IMR-90 (cell line): ENCODE measurements around the gene KCNK6. TPM values are rescaled to one million over a fixed set of nuclear protein-coding genes. Genes with fewer than 3 reads are reported as not detected.

Source experiments
- ATAC-seq: fragments of 200-7000 bp; cut with Tn5 transposase; 2 replicates; pipeline ENCODE4 v1.9.1; 2020; ENCODE audit warnings: low read depth, mild to moderate bottlenecking, moderate library complexity
- BruUV-seq: library from RNA; stranded (reverse); fragments of 400-500 nt; replicated peaks from 2 replicates; lab custom pipeline; 2021; lab: Mats Ljungman, UMichigan
- CTCF ChIA-PET: fragments of 300-600 bp; formaldehyde crosslinking; extraction: SDS; loops from one replicate; lab custom pipeline; 2021; ENCODE audit warnings: antibody characterized with exemption; lab: Yijun Ruan, JAX
- POLR2A ChIA-PET: fragments of 300-600 bp; sonication (Branson Sonifier 250); formaldehyde crosslinking; loops from one replicate; lab custom pipeline; 2022; ENCODE audit warnings: antibody characterized with exemption; ENCODE audit not compliant: unreplicated experiment; lab: Charles Lee
- DNase-seq: peaks from one replicate; pipeline ENCODE4 v3.0.0; 2013
- H2AFZ ChIP-seq: replicated peaks from 2 replicates; pipeline ENCODE3; 2013; ENCODE audit warnings: low read length, mild to moderate bottlenecking; ENCODE audit not compliant: poor library complexity
- H2AK5ac ChIP-seq: 2 replicates; pipeline ENCODE4 v1.6.1; 2013; ENCODE audit warnings: low read depth, low read length, inconsistent platforms
- H2AK9ac ChIP-seq: replicated peaks from 2 replicates; pipeline ENCODE3; 2013; ENCODE audit warnings: mild to moderate bottlenecking, low read depth, low read length, moderate library complexity; ENCODE audit not compliant: poor library complexity
- H2BK120ac ChIP-seq: 2 replicates; pipeline ENCODE4 v1.6.1; 2013; ENCODE audit warnings: low read depth, low read length, inconsistent platforms
- H2BK15ac ChIP-seq: 3 replicates; pipeline ENCODE4 v1.6.1; 2013; ENCODE audit warnings: low read depth, low read length, inconsistent platforms
- H2BK20ac ChIP-seq: 2 replicates; pipeline ENCODE4 v1.6.1; 2013; ENCODE audit warnings: low read depth, mild to moderate bottlenecking, inconsistent platforms, low read length, moderate library complexity
- H2BK5ac ChIP-seq: 2 replicates; pipeline ENCODE4 v1.6.1; 2013; ENCODE audit warnings: mild to moderate bottlenecking, low read depth, low read length, inconsistent platforms; ENCODE audit not compliant: poor library complexity, severe bottlenecking
- H3K14ac ChIP-seq: replicated peaks from 2 replicates; pipeline ENCODE4 v1.6.1; 2013; ENCODE audit warnings: low read depth, low read length, inconsistent platforms
- H3K18ac ChIP-seq: 2 replicates; pipeline ENCODE4 v1.6.1; 2013; ENCODE audit warnings: low read depth, low read length, control low read depth
- H3K23ac ChIP-seq: 2 replicates; pipeline ENCODE4 v1.6.1; 2013; ENCODE audit warnings: low read depth, low read length, inconsistent platforms
- H3K27ac ChIP-seq: 2 replicates; pipeline ENCODE4 v1.5.1; 2013; ENCODE audit warnings: mild to moderate bottlenecking, control low read depth, low read length; ENCODE audit not compliant: insufficient read depth
- H3K27me3 ChIP-seq: 2 replicates; pipeline ENCODE4 v1.6.1; 2013; ENCODE audit warnings: low read length; ENCODE audit not compliant: control insufficient read depth, insufficient read depth
- H3K36me3 ChIP-seq: 2 replicates; pipeline ENCODE4 v1.6.1; 2013; ENCODE audit warnings: low read length, mixed read lengths; ENCODE audit not compliant: control insufficient read depth, insufficient read depth
- H3K4ac ChIP-seq: 2 replicates; pipeline ENCODE4 v1.6.1; 2013; ENCODE audit warnings: low read depth, low read length, inconsistent platforms
- H3K4me1 ChIP-seq: 2 replicates; pipeline ENCODE4 v1.6.1; 2013; ENCODE audit warnings: low read length, mixed read lengths; ENCODE audit not compliant: control insufficient read depth, insufficient read depth
- H3K4me2 ChIP-seq: 2 replicates; pipeline ENCODE4 v1.6.1; 2013; ENCODE audit warnings: low read depth, mild to moderate bottlenecking, control low read depth, low read length, moderate library complexity
- H3K4me3 ChIP-seq: 2 replicates; pipeline ENCODE4 v1.5.1; 2013; ENCODE audit warnings: low read depth, mild to moderate bottlenecking, control low read depth, low read length, moderate library complexity; ENCODE audit not compliant: insufficient read depth
- H3K56ac ChIP-seq: 2 replicates; pipeline ENCODE4 v1.6.1; 2013; ENCODE audit warnings: low read length, inconsistent platforms; ENCODE audit not compliant: insufficient read depth; ENCODE audit errors: extremely low read depth
- H3K79me1 ChIP-seq, 2 experiments: 2 replicates each; pipeline ENCODE4 v1.6.1; 2013; ENCODE audit warnings: low read length in 2 of 2, inconsistent platforms in 1 of 2, low read depth in 1 of 2
- H3K9ac ChIP-seq: 2 replicates; pipeline ENCODE4 v1.6.1; 2013; ENCODE audit warnings: low read depth, low read length, control low read depth
- H3K9me1 ChIP-seq: 2 replicates; pipeline ENCODE4 v1.6.1; 2013; ENCODE audit warnings: low read length, inconsistent platforms; ENCODE audit not compliant: insufficient read depth
- H3K9me3 ChIP-seq: 2 replicates; pipeline ENCODE4 v1.6.1; 2013; ENCODE audit warnings: low read length; ENCODE audit not compliant: control insufficient read depth, insufficient read depth
- H4K20me1 ChIP-seq: 2 replicates; pipeline ENCODE4 v1.6.1; 2013; ENCODE audit warnings: low read length, inconsistent platforms; ENCODE audit not compliant: insufficient read depth
- H4K5ac ChIP-seq: 2 replicates; pipeline ENCODE4 v1.6.1; 2013; ENCODE audit warnings: mild to moderate bottlenecking, low read depth, low read length, control low read depth
- H4K8ac ChIP-seq, 2 experiments: 2 replicates each; pipeline ENCODE4 v1.6.1; 2013; ENCODE audit warnings: low read depth in 2 of 2, low read length in 2 of 2, control low read depth in 1 of 2, inconsistent platforms in 1 of 2
- H4K91ac ChIP-seq: 2 replicates; pipeline ENCODE4 v1.6.1; 2013; ENCODE audit warnings: low read depth, low read length, inconsistent platforms; ENCODE audit not compliant: insufficient read depth
- BHLHE40 ChIP-seq: fragments of 150-350 bp; IDR thresholded peaks from 2 replicates; pipeline ENCODE4 v1.6.1; 2016; ENCODE audit warnings: mild to moderate bottlenecking, low read depth, low read length
- CHD1 ChIP-seq: IDR thresholded peaks from 2 replicates; pipeline ENCODE4 v1.6.1; 2012; ENCODE audit warnings: low read depth, low read length, improper control_type of control experiment
- FOS ChIP-seq: fragments of 150-350 bp; IDR thresholded peaks from 2 replicates; pipeline ENCODE4 v1.6.1; 2016; ENCODE audit warnings: low read depth, low read length
- MAFK ChIP-seq: IDR thresholded peaks from 2 replicates; pipeline ENCODE4 v1.6.1; 2012; ENCODE audit warnings: low read depth, low read length, improper control_type of control experiment
- MAZ ChIP-seq: IDR thresholded peaks from 2 replicates; pipeline ENCODE4 v1.6.1; 2012; ENCODE audit warnings: low read depth, mild to moderate bottlenecking, low read length, improper control_type of control experiment, moderate library complexity, borderline replicate concordance
- MXI1 ChIP-seq: IDR thresholded peaks from 2 replicates; pipeline ENCODE4 v1.6.1; 2012; ENCODE audit warnings: low read depth, mild to moderate bottlenecking, low read length, moderate library complexity, borderline replicate concordance
- NFE2L2 ChIP-seq: fragments of 150-350 bp; IDR thresholded peaks from 2 replicates; pipeline ENCODE4 v1.6.1; 2016; ENCODE audit warnings: low read depth, mild to moderate bottlenecking, low read length
- POLR2A ChIP-seq: IDR thresholded peaks from 2 replicates; pipeline ENCODE4 v1.6.1; 2012; ENCODE audit warnings: mild to moderate bottlenecking, low read depth, low read length
- RAD21 ChIP-seq: IDR thresholded peaks from 2 replicates; pipeline ENCODE4 v1.6.1; 2012; ENCODE audit warnings: low read length, improper control_type of control experiment
- RCOR1 ChIP-seq: IDR thresholded peaks from 2 replicates; pipeline ENCODE4 v1.6.1; 2012; ENCODE audit warnings: mild to moderate bottlenecking, low read length, improper control_type of control experiment; ENCODE audit not compliant: insufficient replicate concordance
- SMC3 ChIP-seq: fragments of 150-350 bp; IDR thresholded peaks from 2 replicates; pipeline ENCODE4 v1.6.1; 2016; ENCODE audit warnings: low read depth, mild to moderate bottlenecking, antibody characterized with exemption, low read length, moderate library complexity
- WGBS, 2 experiments: methylation state at CpG; one replicate each; pipeline versions ENCODE4 v1.1.5 to v1.1.7; 2013; ENCODE audit warnings: missing lambda C conversion rate in 2 of 2; ENCODE audit not compliant: insufficient read length in 1 of 2; ENCODE audit errors: extremely low coverage in 2 of 2; 5-methylcytosine and 5-hydroxymethylcytosine counted together
- dilution Hi-C: fragments of 300-500 bp; cut with HindIII; formaldehyde crosslinking; loops from one replicate; pipeline ENCODE4 v1.14.3; 2018; ENCODE audit warnings: low sequenced_read_pairs; ENCODE audit not compliant: unreplicated experiment
- in situ Hi-C: fragments of 300-500 bp; cut with MboI; formaldehyde crosslinking; loops from 3 replicates; pipeline ENCODE4 v1.14.3; 2019; ENCODE audit warnings: low sequenced_read_pairs, inconsistent platforms, mixed read lengths
- intact Hi-C: fragments of 100-400 bp; cut with micrococcal nuclease; formaldehyde crosslinking; loops from 2 replicates; pipeline ENCODE4 v1.10.0; 2022
- polyA plus RNA-seq, 3 experiments: library from polyadenylated mRNA; depleted of rRNA; stranded (reverse); fragments of >200 nt; gene quantifications; 2 replicates each; pipeline ENCODE4 v1.2.3, GENCODE V29; 2012; ENCODE audit warnings: low replicate concordance in 1 of 3
- total RNA-seq: library from RNA; depleted of rRNA; stranded (reverse); fragments of >200 nt; gene quantifications from 2 replicates; pipeline ENCODE4 v1.2.3, GENCODE V29; 2012
- TF ChIP-seq, protein P1 (sequence below): conservative IDR thresholded peaks from 2 replicates; pipeline ENCODE4 v1.5.1; 2012; ENCODE audit warnings: mild to moderate bottlenecking, low read depth, low read length, improper control_type of control experiment
- TF ChIP-seq, protein P2 (sequence below): fragments of 150-350 bp; IDR thresholded peaks from 2 replicates; pipeline ENCODE4 v1.6.1; 2017; ENCODE audit warnings: mild to moderate bottlenecking, antibody characterized with exemption, low read length, low read depth

KCNK6 gene
- total and polyA plus RNA-seq, 2 of the 4 experiments (the other 2 are of a cell fraction), result 2.7 to 4.5 TPM

DNA sequence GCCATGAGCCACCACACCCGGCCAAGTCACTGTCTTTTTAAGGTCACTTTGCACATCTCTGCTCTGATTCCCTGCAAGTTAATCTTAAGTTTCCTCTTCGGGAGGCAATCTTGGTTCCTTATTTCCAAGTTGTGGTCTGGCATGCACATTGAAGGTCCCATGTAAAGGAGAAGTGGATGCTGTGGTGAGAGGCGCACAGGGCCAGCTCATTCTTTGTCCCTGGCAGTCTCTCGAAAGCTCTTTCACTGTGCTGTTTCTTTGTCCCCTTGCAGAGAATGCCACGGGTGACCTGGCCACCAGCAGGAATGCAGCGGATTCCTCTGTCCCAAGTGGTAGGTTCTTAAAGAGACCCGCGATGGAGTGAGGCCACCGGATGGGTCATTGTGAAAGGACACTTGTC lies 32.0 kb upstream of the KCNK6 start:
- DNase-seq (no peak), ATAC-seq (no peak)
- H3K18ac ChIP-seq, result no peak overlapping the region
- H3K4me1 ChIP-seq, result peaks cover 25% of the 10 kb centered on the region
- H4K20me1 ChIP-seq, result no peaks in the 10 kb centered on the region
- H2BK120ac ChIP-seq, result peak overlapping the region; percentile 50; the same call in 1 of the 2 replicates
- TF ChIP-seq, protein P1, sequence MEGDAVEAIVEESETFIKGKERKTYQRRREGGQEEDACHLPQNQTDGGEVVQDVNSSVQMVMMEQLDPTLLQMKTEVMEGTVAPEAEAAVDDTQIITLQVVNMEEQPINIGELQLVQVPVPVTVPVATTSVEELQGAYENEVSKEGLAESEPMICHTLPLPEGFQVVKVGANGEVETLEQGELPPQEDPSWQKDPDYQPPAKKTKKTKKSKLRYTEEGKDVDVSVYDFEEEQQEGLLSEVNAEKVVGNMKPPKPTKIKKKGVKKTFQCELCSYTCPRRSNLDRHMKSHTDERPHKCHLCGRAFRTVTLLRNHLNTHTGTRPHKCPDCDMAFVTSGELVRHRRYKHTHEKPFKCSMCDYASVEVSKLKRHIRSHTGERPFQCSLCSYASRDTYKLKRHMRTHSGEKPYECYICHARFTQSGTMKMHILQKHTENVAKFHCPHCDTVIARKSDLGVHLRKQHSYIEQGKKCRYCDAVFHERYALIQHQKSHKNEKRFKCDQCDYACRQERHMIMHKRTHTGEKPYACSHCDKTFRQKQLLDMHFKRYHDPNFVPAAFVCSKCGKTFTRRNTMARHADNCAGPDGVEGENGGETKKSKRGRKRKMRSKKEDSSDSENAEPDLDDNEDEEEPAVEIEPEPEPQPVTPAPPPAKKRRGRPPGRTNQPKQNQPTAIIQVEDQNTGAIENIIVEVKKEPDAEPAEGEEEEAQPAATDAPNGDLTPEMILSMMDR, result no peak
- TF ChIP-seq MAZ, result no peak
- TF ChIP-seq SMC3, result no peak
- TF ChIP-seq MAFK, result no peak
- TF ChIP-seq BHLHE40, result no peak
- TF ChIP-seq CHD1, result no peak
- TF ChIP-seq RAD21, result no peak
- no peak for TF ChIP-seq POLR2A
- TF ChIP-seq, protein P2, sequence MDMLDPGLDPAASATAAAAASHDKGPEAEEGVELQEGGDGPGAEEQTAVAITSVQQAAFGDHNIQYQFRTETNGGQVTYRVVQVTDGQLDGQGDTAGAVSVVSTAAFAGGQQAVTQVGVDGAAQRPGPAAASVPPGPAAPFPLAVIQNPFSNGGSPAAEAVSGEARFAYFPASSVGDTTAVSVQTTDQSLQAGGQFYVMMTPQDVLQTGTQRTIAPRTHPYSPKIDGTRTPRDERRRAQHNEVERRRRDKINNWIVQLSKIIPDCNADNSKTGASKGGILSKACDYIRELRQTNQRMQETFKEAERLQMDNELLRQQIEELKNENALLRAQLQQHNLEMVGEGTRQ, result no peak
- TF ChIP-seq NFE2L2, result no peak
- no peak for TF ChIP-seq FOS
- no peak for TF ChIP-seq MXI1
- TF ChIP-seq RCOR1, result no peak
- H4K91ac ChIP-seq, result no peak overlapping the region
- peak overlapping the region; percentile 46 for H2BK20ac ChIP-seq
- WGBS, 2 experiments, result 74% methylated on average over 7 of the region's 9 CpGs; no CpG with 5 or more reads in 1 of the 2 experiments
- dilution Hi-C loops, result no loop called here
- no TSS peak for BruUV-seq
- 0 out of 2 replicates have a peak overlapping the region, but pooled peaks have one; percentile 53 for H3K23ac ChIP-seq
- no peak overlapping the region for H3K9ac ChIP-seq
- H3K56ac ChIP-seq, result no peak overlapping the region
- no peak overlapping the region for H3K4ac ChIP-seq
- H3K79me1 ChIP-seq, result no peaks in the 10 kb centered on the region
- no peaks in the 10 kb centered on the region for H3K27me3 ChIP-seq
- H2AK5ac ChIP-seq, result 0 out of 2 replicates have a peak overlapping the region, but pooled peaks have one; percentile 23
- ChIA-PET POLR2A (no interaction called here), CTCF (no interaction called here)
- H2BK15ac ChIP-seq, result 0 out of 3 replicates have a peak overlapping the region, but pooled peaks have one; percentile 74
- H3K4me2 ChIP-seq, result no peak overlapping the region
- H3K9me1 ChIP-seq, result peaks cover 13% of the 10 kb centered on the region
- no peak overlapping the region for H3K27ac ChIP-seq
- no peak overlapping the region for H2AK9ac ChIP-seq
- H3K4me3 ChIP-seq, result no peak overlapping the region
- no peaks in the 10 kb centered on the region for H3K36me3 ChIP-seq
- intact Hi-C loops, result no loop called here
- H2AFZ ChIP-seq, result peak overlapping the region; percentile 44
- no peak overlapping the region for H2BK5ac ChIP-seq
- H3K9me3 ChIP-seq, result no peaks in the 10 kb centered on the region
- H4K8ac ChIP-seq, result peak overlapping the region in 1 of 2 experiments; percentile 19; a peak in 1 of 4 replicates
- H3K14ac ChIP-seq, result 0 out of 2 replicates have a peak overlapping the region, but pooled peaks have one; percentile 11
- H4K5ac ChIP-seq, result no peak overlapping the region
- in situ Hi-C loops, result no loop called here
